Mesenchymal stem cell (in vitro differentiated cells and primary cell): ENCODE measurements around the gene SLC16A5. TPM values are rescaled to one million over a fixed set of nuclear protein-coding genes. Genes with fewer than 3 reads are reported as not detected.

ENCODE experiments used
- DNase-seq: peaks from one replicate; pipeline ENCODE4 v3.0.0-alpha.2; 2013
- H2AFZ ChIP-seq: one replicate; pipeline ENCODE4 v1.6.1; 2013; ENCODE audit warnings: low read depth, mild to moderate bottlenecking, control low read depth, inconsistent platforms, low read length, moderate library complexity
- H2AK5ac ChIP-seq: 2 replicates; pipeline ENCODE4 v1.6.1; 2013; ENCODE audit warnings: low read length, moderate library complexity, mild to moderate bottlenecking, inconsistent platforms; ENCODE audit not compliant: severe bottlenecking
- H2BK120ac ChIP-seq: one replicate; pipeline ENCODE4 v1.6.1; 2013; ENCODE audit warnings: low read depth, mild to moderate bottlenecking, inconsistent platforms, low read length, moderate library complexity
- H2BK12ac ChIP-seq, 2 experiments: one replicate each; pipeline ENCODE4 v1.6.1; 2013; ENCODE audit warnings: inconsistent platforms in 2 of 2, low read length in 2 of 2, mild to moderate bottlenecking in 2 of 2, moderate library complexity in 2 of 2, control low read depth in 1 of 2
- H2BK15ac ChIP-seq: one replicate; pipeline ENCODE4 v1.6.1; 2013; ENCODE audit warnings: mild to moderate bottlenecking, low read depth, inconsistent platforms; ENCODE audit not compliant: poor library complexity, severe bottlenecking
- H2BK5ac ChIP-seq: 2 replicates; pipeline ENCODE4 v1.6.1; 2013; ENCODE audit warnings: low read depth, mild to moderate bottlenecking, low read length, control low read depth, inconsistent platforms; ENCODE audit not compliant: poor library complexity, severe bottlenecking
- H3K14ac ChIP-seq, 2 experiments: one replicate each; pipeline ENCODE4 v1.6.1; 2013; ENCODE audit warnings: inconsistent platforms in 2 of 2, low read length in 2 of 2, control low read depth in 1 of 2, mild to moderate bottlenecking in 1 of 2, moderate library complexity in 1 of 2
- H3K18ac ChIP-seq, 2 experiments: one replicate each; pipeline ENCODE4 v1.6.1; 2013; ENCODE audit warnings: inconsistent platforms in 2 of 2, low read length in 2 of 2, control low read depth in 1 of 2, low read depth in 1 of 2, mild to moderate bottlenecking in 1 of 2
- H3K23ac ChIP-seq, 2 experiments: one replicate each; pipeline ENCODE4 v1.6.1; 2013; ENCODE audit warnings: inconsistent platforms in 2 of 2, low read length in 2 of 2, mild to moderate bottlenecking in 2 of 2, moderate library complexity in 2 of 2, control low read depth in 1 of 2
- H3K27ac ChIP-seq: 2 replicates; pipeline ENCODE4 v1.5.1; 2013; ENCODE audit warnings: mild to moderate bottlenecking, moderate library complexity, low read length, control low read depth, inconsistent platforms; ENCODE audit not compliant: poor library complexity, severe bottlenecking
- H3K27me3 ChIP-seq, 2 experiments: 2 replicates each; pipeline versions ENCODE4 v1.6.1 to v1.7.0; 2013; ENCODE audit warnings: low read length in 2 of 2, mild to moderate bottlenecking in 2 of 2, moderate library complexity in 2 of 2, control low read depth in 1 of 2, inconsistent platforms in 1 of 2; ENCODE audit not compliant: control insufficient read depth in 1 of 2, insufficient read depth in 1 of 2
- H3K36me3 ChIP-seq, 2 experiments: 2 replicates each; pipeline versions ENCODE4 v1.6.1 to v1.7.0; 2013; ENCODE audit warnings: low read length in 2 of 2, control low read depth in 1 of 2, inconsistent platforms in 1 of 2, low read depth in 1 of 2, mild to moderate bottlenecking in 1 of 2; ENCODE audit not compliant: insufficient read depth in 2 of 2, control insufficient read depth in 1 of 2
- H3K4ac ChIP-seq, 2 experiments: one replicate each; pipeline ENCODE4 v1.6.1; 2013; ENCODE audit warnings: inconsistent platforms in 2 of 2, low read length in 2 of 2, mild to moderate bottlenecking in 2 of 2, moderate library complexity in 2 of 2, control low read depth in 1 of 2, low read depth in 1 of 2
- H3K4me1 ChIP-seq: 2 replicates; pipeline ENCODE4 v1.6.1; 2013; ENCODE audit warnings: low read depth, low read length, control low read depth; ENCODE audit not compliant: control insufficient read depth, insufficient read depth
- H3K4me2 ChIP-seq: 2 replicates; pipeline ENCODE4 v1.6.1; 2013; ENCODE audit warnings: low read length, mild to moderate bottlenecking, inconsistent platforms; ENCODE audit not compliant: poor library complexity, severe bottlenecking
- H3K4me3 ChIP-seq, 2 experiments: 2 replicates each; pipeline versions ENCODE4 v1.5.1 to v1.7.0; 2013; ENCODE audit warnings: low read length in 2 of 2, mild to moderate bottlenecking in 2 of 2, control low read depth in 1 of 2, low read depth in 1 of 2; ENCODE audit not compliant: insufficient read depth in 1 of 2
- H3K79me1 ChIP-seq: replicated peaks from 2 replicates; pipeline ENCODE4 v1.6.1; 2013; ENCODE audit warnings: mild to moderate bottlenecking, control low read depth, low read length, inconsistent platforms; ENCODE audit not compliant: poor library complexity, severe bottlenecking
- H3K9ac ChIP-seq: 2 replicates; pipeline ENCODE4 v1.7.0; 2013; ENCODE audit warnings: mild to moderate bottlenecking, low read length, moderate library complexity
- H3K9me3 ChIP-seq: 2 replicates; pipeline ENCODE4 v1.7.0; 2013; ENCODE audit warnings: mild to moderate bottlenecking, low read length; ENCODE audit not compliant: control insufficient read depth
- H4K8ac ChIP-seq: one replicate; pipeline ENCODE4 v1.6.1; 2013; ENCODE audit warnings: inconsistent platforms, mild to moderate bottlenecking, low read length, moderate library complexity
- H4K91ac ChIP-seq: one replicate; pipeline ENCODE4 v1.6.1; 2013; ENCODE audit warnings: mild to moderate bottlenecking, low read length, inconsistent platforms
- WGBS: methylation state at CpG from one replicate; pipeline ENCODE4 v1.1.7; 2013; ENCODE audit warnings: mixed read lengths; 5-methylcytosine and 5-hydroxymethylcytosine counted together
- small RNA-seq: library from polyadenylated mRNA; stranded (forward); fragments of <200 nt; extraction: miRNeasy Mini kit (QIAGEN cat#:217004); gene quantifications from one replicate; pipeline ENCODE3, GENCODE V24; 2013; ENCODE audit warnings: low read depth

SLC16A5 gene

GRCh38 chr17:75155191-75155601, 67.4 kb downstream of the SLC16A5 start:
- no peak overlapping the region for H4K91ac ChIP-seq
- DNase-seq: peak; percentile 14
- no peak overlapping the region for H3K23ac ChIP-seq
- H3K4ac ChIP-seq: no peak overlapping the region
- H3K4me1 ChIP-seq: peaks cover 2% of the 10 kb centered on the region
- no peak overlapping the region for H3K9ac ChIP-seq
- H3K36me3 ChIP-seq: peaks cover 4 to 21% of the 10 kb centered on the region in 2 experiments
- no peak overlapping the region for H3K14ac ChIP-seq
- H2AK5ac ChIP-seq: no peak overlapping the region
- no peak overlapping the region for H3K18ac ChIP-seq
- H2BK5ac ChIP-seq: no peak overlapping the region
- H2BK15ac ChIP-seq: no peak overlapping the region
- peak overlapping the region in 1 of 2 experiments; percentile 93 for H3K4me3 ChIP-seq
- WGBS: 70% methylated on average over 1 of the region's 3 CpGs
- no peaks in the 10 kb centered on the region for H3K9me3 ChIP-seq
- H2AFZ ChIP-seq: no peak overlapping the region
- no peak overlapping the region for H2BK12ac ChIP-seq
- peak overlapping the region; percentile 17 for H3K27ac ChIP-seq
- no peak overlapping the region for H3K4me2 ChIP-seq
- H3K79me1 ChIP-seq: peaks cover 2% of the 10 kb centered on the region
- H2BK120ac ChIP-seq: no peak overlapping the region
- no peak overlapping the region for H4K8ac ChIP-seq
- H3K27me3 ChIP-seq: no peaks in the 10 kb centered on the region

Small RNAs within 50 kb of the gene (small RNA-seq; reads per million reads assigned to genes)
- gene AC111186.1: not detected
- not detected for gene RF00019
- not detected for gene RN7SL573P
